OCI-LY7 (cell line): Measurements from ENCODE around the gene PARD3.

Experiments
- EZH2phosphoT487 ChIP-seq: fragments of 200-600 bp; sonication (generic); IDR thresholded peaks from 2 replicates; pipeline ENCODE4 v1.6.1; 2018; ENCODE audit warnings: low read depth, borderline replicate concordance, mild to moderate bottlenecking, mixed run types, antibody characterized with exemption, low read length, moderate library complexity, mixed read lengths
- TF ChIP-seq, protein P1 (sequence below): fragments of 200-600 bp; sonication (generic); conservative IDR thresholded peaks from 2 replicates; pipeline ENCODE4 v1.5.1; 2014; ENCODE audit warnings: mild to moderate bottlenecking, antibody characterized with exemption, low read length, moderate library complexity, mixed read lengths

DNA sequence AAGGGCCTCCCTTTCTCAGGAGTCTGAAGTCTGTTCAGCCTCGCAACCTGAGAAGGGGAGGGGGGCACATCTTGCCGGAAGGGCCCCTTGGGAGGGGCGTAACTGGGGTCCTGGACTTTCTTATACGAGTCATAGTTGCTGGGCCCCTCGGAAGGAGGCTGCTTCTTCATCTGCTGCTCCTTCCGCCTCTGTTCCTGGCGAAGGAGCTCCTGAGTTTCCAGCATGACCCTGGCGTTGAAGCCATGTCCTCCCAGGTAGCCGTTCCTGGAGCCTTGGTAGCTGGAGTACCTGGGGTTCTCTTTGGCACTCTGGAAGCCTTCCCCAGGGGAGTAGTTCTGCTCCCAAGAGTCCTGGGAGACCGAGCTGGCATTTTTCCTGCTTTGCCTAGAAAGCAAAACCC lies 703.9 kb downstream of the PARD3 start:
- TF ChIP-seq, protein P1, sequence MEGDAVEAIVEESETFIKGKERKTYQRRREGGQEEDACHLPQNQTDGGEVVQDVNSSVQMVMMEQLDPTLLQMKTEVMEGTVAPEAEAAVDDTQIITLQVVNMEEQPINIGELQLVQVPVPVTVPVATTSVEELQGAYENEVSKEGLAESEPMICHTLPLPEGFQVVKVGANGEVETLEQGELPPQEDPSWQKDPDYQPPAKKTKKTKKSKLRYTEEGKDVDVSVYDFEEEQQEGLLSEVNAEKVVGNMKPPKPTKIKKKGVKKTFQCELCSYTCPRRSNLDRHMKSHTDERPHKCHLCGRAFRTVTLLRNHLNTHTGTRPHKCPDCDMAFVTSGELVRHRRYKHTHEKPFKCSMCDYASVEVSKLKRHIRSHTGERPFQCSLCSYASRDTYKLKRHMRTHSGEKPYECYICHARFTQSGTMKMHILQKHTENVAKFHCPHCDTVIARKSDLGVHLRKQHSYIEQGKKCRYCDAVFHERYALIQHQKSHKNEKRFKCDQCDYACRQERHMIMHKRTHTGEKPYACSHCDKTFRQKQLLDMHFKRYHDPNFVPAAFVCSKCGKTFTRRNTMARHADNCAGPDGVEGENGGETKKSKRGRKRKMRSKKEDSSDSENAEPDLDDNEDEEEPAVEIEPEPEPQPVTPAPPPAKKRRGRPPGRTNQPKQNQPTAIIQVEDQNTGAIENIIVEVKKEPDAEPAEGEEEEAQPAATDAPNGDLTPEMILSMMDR: no peak
- no peak for TF ChIP-seq EZH2phosphoT487
